ENCODE results near the gene STUM. TPM values are rescaled to one million over a fixed set of nuclear protein-coding genes. Genes with fewer than 3 reads are reported as not detected.
A peak's percentile ranks its signal among the peaks of the same experiment; 100 is the strongest.

Gene STUM
- total and polyA plus RNA-seq, 10 of the 15 experiments (the other 5 are each of a cell fraction or from before 2014, with no cell fraction given) = under 0.01 to 0.15 (median 0.09) TPM; not detected in 5

DNA sequence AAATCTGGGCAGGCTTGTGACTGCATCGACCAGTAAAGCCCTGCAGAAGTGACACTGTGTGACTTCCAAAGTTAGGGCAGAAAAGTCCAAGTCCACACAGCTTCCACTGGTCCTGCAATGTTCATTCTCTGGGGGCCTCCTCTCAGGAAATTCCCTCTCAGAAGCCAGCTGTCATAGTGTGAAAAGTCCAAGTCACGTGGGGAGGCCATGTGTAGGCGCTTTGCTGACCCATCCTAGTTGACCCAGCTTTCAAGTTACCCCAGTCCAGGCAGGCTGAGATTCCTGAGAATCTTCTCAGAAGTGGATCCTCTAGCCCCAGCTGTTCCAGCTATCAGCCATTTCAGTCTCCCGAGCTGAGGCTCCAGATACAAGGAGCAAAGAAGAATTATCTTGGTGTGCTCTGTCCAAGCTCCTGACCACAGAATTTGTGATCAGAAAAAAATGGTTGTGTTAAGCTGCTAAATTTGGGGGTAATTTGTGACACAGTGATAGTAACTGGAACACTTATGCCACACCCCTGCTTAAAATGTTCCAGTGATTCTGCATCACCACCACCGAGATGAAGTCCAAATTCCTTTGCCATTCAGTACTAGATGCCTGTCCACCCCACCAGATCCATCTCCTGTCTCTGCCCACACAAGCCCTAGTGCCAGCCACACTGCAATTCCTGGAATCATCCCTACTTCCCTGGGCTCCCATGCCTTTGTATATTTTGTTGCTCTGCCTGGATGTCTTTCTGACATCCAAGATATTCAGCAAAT, 2.5 kb upstream of the STUM start:
- Histone ChIP-seq H3K27me3 (replicated peaks in 1 of 2; ENCODE audit: control insufficient read depth in 2 of 2, insufficient read depth in 2 of 2, low read length in 1 of 2) (peaks cover 10 to 11% of the 10 kb centered on the region in 2 experiments; a peak in 3 of 4 replicates), H3K27ac (ENCODE audit: control insufficient read depth, insufficient read depth) (no peak overlapping the region), H3K79me2 (ENCODE audit: control insufficient read depth, insufficient read depth, low read length) (no peaks in the 10 kb centered on the region), H3K9ac (ENCODE audit: control insufficient read depth, insufficient read depth, low read length) (no peak overlapping the region), H3K4me2 (ENCODE audit: control insufficient read depth, insufficient read depth) (no peak overlapping the region), H3K4me1 (ENCODE audit: control insufficient read depth, insufficient read depth, low read length) (peaks cover 9% of the 10 kb centered on the region), H3K36me3 (ENCODE audit: control insufficient read depth in 2 of 2, insufficient read depth in 2 of 2, low read length in 1 of 2) (no peaks in the 10 kb centered on the region), H3K4me3 (no peak overlapping the region), H2AFZ (ENCODE audit: control insufficient read depth, low read depth, low read length) (no peak overlapping the region), H4K20me1 (ENCODE audit: control insufficient read depth, insufficient read depth) (no peaks in the 10 kb centered on the region), H3K9me3 (replicated peaks; ENCODE audit: control insufficient read depth, insufficient read depth, low read length) (no peaks in the 10 kb centered on the region)
- DNase-seq (ENCODE audit: low read depth, low spot score) (no peak), ATAC-seq (no peak), FAIRE-seq (no peak)
- WGBS (ENCODE audit: insufficient coverage, insufficient replicate concordance, low lambda C conversion rate, missing lambda C conversion rate) = 8% methylated on average over 5 of the region's 5 CpGs
- in situ Hi-C loops (cut with MboI) (no loop called here), intact Hi-C loops (cut with micrococcal nuclease; ENCODE audit: unreplicated experiment) (loop anchor here (5.0 kb wide), 2 partner anchors 61 to 281 kb away; no protein-coding TSS in a partner anchor)
- ChIA-PET POLR2A (no interaction called here), SMC1A (ENCODE audit: uncharacterized antibody, unreplicated experiment) (interaction anchor here (0.8 to 1.4 kb wide), 5 partner anchors 20 to 359 kb away, joined by 3 to 9 read pairs (median 3); no protein-coding TSS in a partner anchor), RAD21 (ENCODE audit: unreplicated experiment) (interaction anchor here (1.0 to 1.2 kb wide), 3 partner anchors 142 to 393 kb away, joined by 3 to 4 read pairs (median 3); no protein-coding TSS in a partner anchor), CTCF (interaction anchor here (1.3 to 2.7 kb wide), 4 partner anchors 7 to 365 kb away, joined by 3 to 20 read pairs (median 8); no protein-coding TSS in a partner anchor)
- no TSS peak for BruUV-seq (replicated peaks)
- TF ChIP-seq, protein P1, sequence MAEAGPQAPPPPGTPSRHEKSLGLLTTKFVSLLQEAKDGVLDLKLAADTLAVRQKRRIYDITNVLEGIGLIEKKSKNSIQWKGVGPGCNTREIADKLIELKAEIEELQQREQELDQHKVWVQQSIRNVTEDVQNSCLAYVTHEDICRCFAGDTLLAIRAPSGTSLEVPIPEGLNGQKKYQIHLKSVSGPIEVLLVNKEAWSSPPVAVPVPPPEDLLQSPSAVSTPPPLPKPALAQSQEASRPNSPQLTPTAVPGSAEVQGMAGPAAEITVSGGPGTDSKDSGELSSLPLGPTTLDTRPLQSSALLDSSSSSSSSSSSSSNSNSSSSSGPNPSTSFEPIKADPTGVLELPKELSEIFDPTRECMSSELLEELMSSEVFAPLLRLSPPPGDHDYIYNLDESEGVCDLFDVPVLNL (IDR thresholded peaks at IDR 0.05; ENCODE audit: low read depth, low read length) = no peak
- TF ChIP-seq SRF (IDR thresholded peaks at IDR 0.05; ENCODE audit: low read depth in 2 of 2, low read length in 2 of 2) = no peak
- TF ChIP-seq CREM (IDR thresholded peaks at IDR 0.05; ENCODE audit: low read depth) = no peak
- no peak for TF ChIP-seq TARDBP (IDR thresholded peaks at IDR 0.05; ENCODE audit: borderline replicate concordance)
- no peak for TF ChIP-seq STAT1 (conservative IDR thresholded peaks at IDR 0.05)
- TF ChIP-seq IRF4 (IDR thresholded peaks at IDR 0.05; ENCODE audit: low read depth, low read length) = no peak
- peak; percentile 63; the same call in 1 of the 2 replicates for TF ChIP-seq RAD51 (IDR thresholded peaks at IDR 0.05)
- TF ChIP-seq JUNB (IDR thresholded peaks at IDR 0.05) = no peak
- no peak for TF ChIP-seq SIX5 (IDR thresholded peaks at IDR 0.05; ENCODE audit: low read depth, low read length, severe bottlenecking)
- TF ChIP-seq, protein P2, sequence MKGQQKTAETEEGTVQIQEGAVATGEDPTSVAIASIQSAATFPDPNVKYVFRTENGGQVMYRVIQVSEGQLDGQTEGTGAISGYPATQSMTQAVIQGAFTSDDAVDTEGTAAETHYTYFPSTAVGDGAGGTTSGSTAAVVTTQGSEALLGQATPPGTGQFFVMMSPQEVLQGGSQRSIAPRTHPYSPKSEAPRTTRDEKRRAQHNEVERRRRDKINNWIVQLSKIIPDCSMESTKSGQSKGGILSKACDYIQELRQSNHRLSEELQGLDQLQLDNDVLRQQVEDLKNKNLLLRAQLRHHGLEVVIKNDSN (IDR thresholded peaks at IDR 0.05; ENCODE audit: borderline replicate concordance, extremely low read length, insufficient read depth, low read depth, low read length) = peak; percentile 29
